Measurements from ENCODE around the gene ADH1C.

The ADH1C gene

DNA sequence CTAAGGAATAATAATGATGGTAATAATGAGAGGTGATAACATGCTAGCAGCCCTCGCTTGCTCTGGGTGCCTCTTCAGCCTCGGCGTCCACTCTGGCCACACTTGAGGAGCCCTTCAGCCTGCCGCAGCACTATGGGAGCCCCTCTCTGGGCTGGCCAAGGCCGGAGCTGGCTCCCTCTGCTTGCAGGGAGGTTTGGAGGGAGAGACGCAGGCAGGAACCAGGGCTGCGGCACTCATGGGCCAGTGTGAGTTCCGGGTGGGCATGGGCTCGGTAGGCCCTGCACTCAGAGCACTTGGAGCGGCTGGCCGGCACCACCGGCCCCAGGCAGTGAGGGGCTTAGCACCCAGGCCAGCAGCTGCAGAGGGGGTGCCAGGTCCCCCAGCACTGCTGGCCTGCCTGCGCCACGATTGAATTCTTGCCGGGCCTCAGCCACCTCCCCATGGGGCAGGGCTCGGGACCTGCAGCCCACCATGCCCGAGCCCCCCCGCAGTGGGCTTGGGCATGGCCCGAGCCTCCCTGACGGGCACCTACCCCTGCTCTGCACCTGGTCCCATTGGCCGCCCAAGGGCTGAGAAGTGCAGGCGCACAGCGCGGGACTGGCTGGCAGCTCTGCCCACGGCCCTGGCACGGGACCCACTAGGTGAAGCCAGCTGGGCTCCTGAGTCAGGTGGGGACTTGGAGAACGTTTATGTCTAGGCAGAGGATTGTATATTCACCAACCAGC is 7.1 kb upstream of the ADH1C start:
- TF ChIP-seq POLR2AphosphoS5 (IDR thresholded peaks at IDR 0.05; ENCODE audit: low read depth, low read length) = no peak
- TF ChIP-seq, protein P1, sequence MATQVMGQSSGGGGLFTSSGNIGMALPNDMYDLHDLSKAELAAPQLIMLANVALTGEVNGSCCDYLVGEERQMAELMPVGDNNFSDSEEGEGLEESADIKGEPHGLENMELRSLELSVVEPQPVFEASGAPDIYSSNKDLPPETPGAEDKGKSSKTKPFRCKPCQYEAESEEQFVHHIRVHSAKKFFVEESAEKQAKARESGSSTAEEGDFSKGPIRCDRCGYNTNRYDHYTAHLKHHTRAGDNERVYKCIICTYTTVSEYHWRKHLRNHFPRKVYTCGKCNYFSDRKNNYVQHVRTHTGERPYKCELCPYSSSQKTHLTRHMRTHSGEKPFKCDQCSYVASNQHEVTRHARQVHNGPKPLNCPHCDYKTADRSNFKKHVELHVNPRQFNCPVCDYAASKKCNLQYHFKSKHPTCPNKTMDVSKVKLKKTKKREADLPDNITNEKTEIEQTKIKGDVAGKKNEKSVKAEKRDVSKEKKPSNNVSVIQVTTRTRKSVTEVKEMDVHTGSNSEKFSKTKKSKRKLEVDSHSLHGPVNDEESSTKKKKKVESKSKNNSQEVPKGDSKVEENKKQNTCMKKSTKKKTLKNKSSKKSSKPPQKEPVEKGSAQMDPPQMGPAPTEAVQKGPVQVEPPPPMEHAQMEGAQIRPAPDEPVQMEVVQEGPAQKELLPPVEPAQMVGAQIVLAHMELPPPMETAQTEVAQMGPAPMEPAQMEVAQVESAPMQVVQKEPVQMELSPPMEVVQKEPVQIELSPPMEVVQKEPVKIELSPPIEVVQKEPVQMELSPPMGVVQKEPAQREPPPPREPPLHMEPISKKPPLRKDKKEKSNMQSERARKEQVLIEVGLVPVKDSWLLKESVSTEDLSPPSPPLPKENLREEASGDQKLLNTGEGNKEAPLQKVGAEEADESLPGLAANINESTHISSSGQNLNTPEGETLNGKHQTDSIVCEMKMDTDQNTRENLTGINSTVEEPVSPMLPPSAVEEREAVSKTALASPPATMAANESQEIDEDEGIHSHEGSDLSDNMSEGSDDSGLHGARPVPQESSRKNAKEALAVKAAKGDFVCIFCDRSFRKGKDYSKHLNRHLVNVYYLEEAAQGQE (IDR thresholded peaks at IDR 0.05; ENCODE audit: insufficient read depth in 1 of 2, low read depth in 2 of 2, low read length in 2 of 2) = no peak
- TF ChIP-seq TAF1 (IDR thresholded peaks at IDR 0.05; ENCODE audit: borderline replicate concordance, insufficient read depth, low read length) = no peak
- no peak for TF ChIP-seq FOXP2 (optimal IDR thresholded peaks at IDR 0.05; ENCODE audit: borderline replicate concordance, extremely low read depth, extremely low read length, insufficient read depth)
- TF ChIP-seq SIN3A (IDR thresholded peaks at IDR 0.05; ENCODE audit: borderline replicate concordance, insufficient read depth, low read length) = no peak

DNA sequence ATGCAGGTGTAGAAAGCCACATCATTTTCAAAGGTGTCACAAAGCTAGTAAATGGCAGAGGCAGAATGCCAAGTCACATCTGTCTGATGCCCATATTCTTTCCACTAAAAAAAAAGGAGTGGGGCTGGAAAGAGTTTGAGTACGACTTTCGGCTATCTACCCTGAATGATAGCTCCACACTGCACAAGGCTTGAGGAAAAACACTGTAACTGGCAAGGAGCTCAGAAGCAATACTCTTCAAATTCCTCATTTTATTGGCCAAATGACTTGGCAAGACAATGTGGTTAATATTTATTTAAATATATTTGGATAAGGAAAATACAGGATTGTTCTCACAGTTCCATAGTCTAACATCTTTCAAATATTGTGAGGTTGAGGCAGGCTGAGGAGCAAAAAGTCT is 5.4 kb upstream of the ADH1C start:
- no peak for TF ChIP-seq FOXP2 (optimal IDR thresholded peaks at IDR 0.05; ENCODE audit: borderline replicate concordance, extremely low read depth, extremely low read length, insufficient read depth)
- TF ChIP-seq, protein P1 (IDR thresholded peaks at IDR 0.05; ENCODE audit: insufficient read depth in 1 of 2, low read depth in 2 of 2, low read length in 2 of 2) = no peak
- TF ChIP-seq POLR2AphosphoS5 (IDR thresholded peaks at IDR 0.05; ENCODE audit: low read depth, low read length) = no peak
- no peak for TF ChIP-seq TAF1 (IDR thresholded peaks at IDR 0.05; ENCODE audit: borderline replicate concordance, insufficient read depth, low read length)
- TF ChIP-seq SIN3A (IDR thresholded peaks at IDR 0.05; ENCODE audit: borderline replicate concordance, insufficient read depth, low read length) = no peak

DNA sequence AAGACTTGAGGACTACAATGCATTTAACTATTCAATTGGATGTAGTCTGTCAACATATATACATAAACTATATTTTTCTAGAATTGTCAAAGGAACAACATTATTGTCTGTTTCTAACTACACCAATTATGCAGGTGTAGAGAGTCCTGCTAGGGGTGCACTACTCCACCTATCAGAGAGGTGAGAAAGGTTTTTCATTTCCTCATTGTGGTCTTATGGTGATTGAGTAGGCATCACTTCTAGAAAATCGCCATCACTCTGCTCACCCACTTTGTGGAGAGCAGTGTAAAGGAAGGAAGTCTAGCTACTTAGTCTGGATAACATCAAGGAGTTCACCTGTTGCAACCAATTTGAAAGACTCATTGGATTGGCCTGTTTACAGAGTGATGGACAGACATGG is 4.4 kb upstream of the ADH1C start:
- no peak for TF ChIP-seq SIN3A (IDR thresholded peaks at IDR 0.05; ENCODE audit: borderline replicate concordance, insufficient read depth, low read length)
- no peak for TF ChIP-seq POLR2AphosphoS5 (IDR thresholded peaks at IDR 0.05; ENCODE audit: low read depth, low read length)
- TF ChIP-seq, protein P1 (IDR thresholded peaks at IDR 0.05; ENCODE audit: insufficient read depth in 1 of 2, low read depth in 2 of 2, low read length in 2 of 2) = no peak
- no peak for TF ChIP-seq TAF1 (IDR thresholded peaks at IDR 0.05; ENCODE audit: borderline replicate concordance, insufficient read depth, low read length)
- no peak for TF ChIP-seq FOXP2 (optimal IDR thresholded peaks at IDR 0.05; ENCODE audit: borderline replicate concordance, extremely low read depth, extremely low read length, insufficient read depth)

DNA sequence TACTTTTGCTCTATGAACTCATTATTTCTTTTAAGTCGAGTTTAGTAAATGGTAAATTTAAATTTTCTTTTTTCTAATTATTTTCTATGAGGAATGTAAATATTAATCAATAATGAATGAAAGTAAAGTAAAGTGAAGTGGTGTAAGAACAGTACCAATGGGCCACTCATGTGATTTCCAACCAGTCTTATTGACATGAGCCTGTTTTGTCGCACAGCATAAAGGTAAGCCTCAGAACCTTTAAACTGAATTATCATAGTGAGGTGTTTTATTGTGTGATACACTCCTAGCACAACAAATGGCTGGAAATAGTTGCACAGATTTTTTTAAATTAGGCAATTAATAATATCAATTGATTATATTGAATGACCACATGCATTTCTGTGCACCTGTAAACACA is 1.1 kb downstream of the ADH1C start:
- TF ChIP-seq, protein P1 (IDR thresholded peaks at IDR 0.05; ENCODE audit: insufficient read depth in 1 of 2, low read depth in 2 of 2, low read length in 2 of 2) = no peak

DNA sequence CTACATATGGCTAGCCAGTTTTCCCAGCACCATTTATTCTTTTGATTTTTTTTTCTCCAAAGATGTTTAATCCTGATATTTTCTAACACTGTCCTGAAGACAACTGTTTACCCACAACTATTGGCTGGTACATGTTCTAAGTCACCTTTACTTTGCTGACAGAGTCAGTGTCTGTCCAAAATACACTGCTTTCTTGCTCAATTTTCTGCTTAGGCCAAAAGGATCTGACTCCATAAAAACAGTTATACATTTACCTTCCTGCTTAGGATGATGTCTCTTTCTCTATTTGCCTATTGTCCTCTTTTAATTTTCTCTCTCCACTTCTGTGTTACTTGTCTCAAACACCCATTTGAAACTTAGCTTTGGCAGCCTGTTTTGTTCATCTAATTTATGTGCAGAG is 3.2 kb downstream of the ADH1C start:
- TF ChIP-seq POLR2AphosphoS5 (IDR thresholded peaks at IDR 0.05; ENCODE audit: low read depth, low read length) (no peak), SIN3A (IDR thresholded peaks at IDR 0.05; ENCODE audit: borderline replicate concordance, insufficient read depth, low read length) (no peak), FOXP2 (optimal IDR thresholded peaks at IDR 0.05; ENCODE audit: borderline replicate concordance, extremely low read depth, extremely low read length, insufficient read depth) (no peak), TAF1 (IDR thresholded peaks at IDR 0.05; ENCODE audit: borderline replicate concordance, insufficient read depth, low read length) (no peak)
- TF ChIP-seq, protein P1 (IDR thresholded peaks at IDR 0.05; ENCODE audit: insufficient read depth in 1 of 2, low read depth in 2 of 2, low read length in 2 of 2) = no peak

All from PFSK-1 (cell line).